Nephron (organoid): ENCODE results near the gene GREB1.

Source experiments
- H3K27ac Mint-ChIP-seq, 3 experiments: 2 replicates each; pipeline ENCODE4 v1.8.0; 2020; ENCODE audit warnings: mixed read lengths in 3 of 3, mild to moderate bottlenecking in 2 of 3, moderate library complexity in 1 of 3
- H3K27me3 Mint-ChIP-seq: 2 replicates; pipeline ENCODE4 v1.8.0; 2021; ENCODE audit warnings: low read depth, mild to moderate bottlenecking, moderate library complexity, mixed read lengths
- H3K36me3 Mint-ChIP-seq: 2 replicates; pipeline ENCODE4 v1.8.0; 2020; ENCODE audit warnings: low read depth, mixed read lengths
- H3K4me1 Mint-ChIP-seq: 2 replicates; pipeline ENCODE4 v1.8.0; 2020; ENCODE audit warnings: mixed read lengths
- H3K4me3 Mint-ChIP-seq, 3 experiments: 2 replicates each; pipeline ENCODE4 v1.8.0; 2020; ENCODE audit warnings: mild to moderate bottlenecking in 3 of 3, mixed read lengths in 3 of 3, moderate library complexity in 2 of 3
- H3K9me3 Mint-ChIP-seq: 2 replicates; pipeline ENCODE4 v1.8.0; 2020; ENCODE audit warnings: mixed read lengths
- TF ChIP-seq, protein P1 (sequence below), 3 experiments: fragments of 200-600 bp; sonication (generic); IDR thresholded peaks; one replicate each; pipeline ENCODE4 v1.5.0; 2021; ENCODE audit warnings: antibody characterized with exemption in 3 of 3; ENCODE audit not compliant: unreplicated experiment in 3 of 3

GREB1 gene

DNA sequence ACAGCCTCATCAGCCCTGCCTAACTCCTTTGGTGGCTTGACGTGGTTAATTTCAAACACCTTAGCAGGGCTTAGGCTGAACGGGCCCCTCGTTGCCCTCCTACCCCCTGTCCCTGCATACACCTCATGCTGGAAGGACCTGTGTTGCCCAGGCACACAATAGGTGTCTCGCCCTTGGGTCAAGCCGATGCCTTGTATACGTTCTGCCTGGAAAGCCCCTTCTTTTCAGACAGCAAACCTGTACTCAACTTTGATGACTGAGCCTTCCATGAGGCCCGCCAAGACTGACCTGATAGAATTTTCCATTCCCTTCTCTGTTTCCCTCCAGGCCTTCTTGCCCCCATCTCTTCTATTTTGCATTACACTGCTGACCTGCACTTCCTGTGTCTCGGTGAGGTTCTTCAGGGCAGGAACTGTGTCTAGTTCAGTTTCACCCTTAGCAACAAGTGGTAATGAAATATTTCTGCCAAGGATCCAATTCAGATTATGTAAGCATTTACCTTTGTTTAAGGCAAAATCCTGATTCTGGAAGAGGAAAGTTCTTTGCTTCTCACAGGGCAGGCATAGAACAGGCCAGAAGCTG is 7.9 kb downstream of the GREB1 start:
- Mint-ChIP-seq H3K9me3 (no peaks in the 10 kb centered on the region), H3K4me3 (no peak overlapping the region), H3K27ac (no peak overlapping the region), H3K4me1 (peaks cover 27% of the 10 kb centered on the region), H3K36me3 (no peaks in the 10 kb centered on the region), H3K27me3 (peaks cover 16% of the 10 kb centered on the region)
- TF ChIP-seq, protein P1, sequence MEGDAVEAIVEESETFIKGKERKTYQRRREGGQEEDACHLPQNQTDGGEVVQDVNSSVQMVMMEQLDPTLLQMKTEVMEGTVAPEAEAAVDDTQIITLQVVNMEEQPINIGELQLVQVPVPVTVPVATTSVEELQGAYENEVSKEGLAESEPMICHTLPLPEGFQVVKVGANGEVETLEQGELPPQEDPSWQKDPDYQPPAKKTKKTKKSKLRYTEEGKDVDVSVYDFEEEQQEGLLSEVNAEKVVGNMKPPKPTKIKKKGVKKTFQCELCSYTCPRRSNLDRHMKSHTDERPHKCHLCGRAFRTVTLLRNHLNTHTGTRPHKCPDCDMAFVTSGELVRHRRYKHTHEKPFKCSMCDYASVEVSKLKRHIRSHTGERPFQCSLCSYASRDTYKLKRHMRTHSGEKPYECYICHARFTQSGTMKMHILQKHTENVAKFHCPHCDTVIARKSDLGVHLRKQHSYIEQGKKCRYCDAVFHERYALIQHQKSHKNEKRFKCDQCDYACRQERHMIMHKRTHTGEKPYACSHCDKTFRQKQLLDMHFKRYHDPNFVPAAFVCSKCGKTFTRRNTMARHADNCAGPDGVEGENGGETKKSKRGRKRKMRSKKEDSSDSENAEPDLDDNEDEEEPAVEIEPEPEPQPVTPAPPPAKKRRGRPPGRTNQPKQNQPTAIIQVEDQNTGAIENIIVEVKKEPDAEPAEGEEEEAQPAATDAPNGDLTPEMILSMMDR (IDR thresholded peaks at IDR 0.05; ENCODE audit: unreplicated experiment in 3 of 3) = no peak

DNA sequence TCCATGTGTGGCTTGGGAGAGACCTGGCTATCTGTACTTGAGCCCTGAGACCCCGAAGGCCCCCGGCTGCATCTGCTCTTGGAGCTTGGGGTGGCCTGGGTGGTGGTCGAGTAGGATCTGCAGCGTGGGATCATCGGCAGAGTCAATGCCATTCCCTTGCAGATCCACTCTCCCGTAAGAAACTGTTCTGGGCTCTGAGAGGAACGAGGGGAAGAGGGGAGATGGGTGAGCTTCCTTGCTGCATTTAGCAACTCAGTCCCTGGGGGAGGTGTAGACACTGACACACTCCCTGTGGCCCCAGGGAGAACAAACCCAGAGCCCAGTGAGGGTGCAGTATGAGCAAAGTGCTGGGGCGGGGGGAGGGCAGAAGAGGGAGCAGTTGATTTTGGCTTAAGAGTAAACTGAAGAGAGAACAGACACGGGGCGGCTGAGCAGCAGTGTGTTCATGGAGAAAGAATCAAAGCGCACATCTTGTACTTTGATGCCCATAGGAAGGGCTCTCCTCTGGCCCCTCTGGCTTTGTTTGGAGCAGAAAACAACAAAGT is 8.5 kb downstream of the GREB1 start:
- Mint-ChIP-seq H3K4me1 (peaks cover 27% of the 10 kb centered on the region), H3K9me3 (no peaks in the 10 kb centered on the region), H3K36me3 (no peaks in the 10 kb centered on the region), H3K27me3 (peaks cover 16% of the 10 kb centered on the region), H3K27ac (no peak overlapping the region), H3K4me3 (no peak overlapping the region)
- TF ChIP-seq, protein P1 (IDR thresholded peaks at IDR 0.05; ENCODE audit: unreplicated experiment in 3 of 3) = no peak

DNA sequence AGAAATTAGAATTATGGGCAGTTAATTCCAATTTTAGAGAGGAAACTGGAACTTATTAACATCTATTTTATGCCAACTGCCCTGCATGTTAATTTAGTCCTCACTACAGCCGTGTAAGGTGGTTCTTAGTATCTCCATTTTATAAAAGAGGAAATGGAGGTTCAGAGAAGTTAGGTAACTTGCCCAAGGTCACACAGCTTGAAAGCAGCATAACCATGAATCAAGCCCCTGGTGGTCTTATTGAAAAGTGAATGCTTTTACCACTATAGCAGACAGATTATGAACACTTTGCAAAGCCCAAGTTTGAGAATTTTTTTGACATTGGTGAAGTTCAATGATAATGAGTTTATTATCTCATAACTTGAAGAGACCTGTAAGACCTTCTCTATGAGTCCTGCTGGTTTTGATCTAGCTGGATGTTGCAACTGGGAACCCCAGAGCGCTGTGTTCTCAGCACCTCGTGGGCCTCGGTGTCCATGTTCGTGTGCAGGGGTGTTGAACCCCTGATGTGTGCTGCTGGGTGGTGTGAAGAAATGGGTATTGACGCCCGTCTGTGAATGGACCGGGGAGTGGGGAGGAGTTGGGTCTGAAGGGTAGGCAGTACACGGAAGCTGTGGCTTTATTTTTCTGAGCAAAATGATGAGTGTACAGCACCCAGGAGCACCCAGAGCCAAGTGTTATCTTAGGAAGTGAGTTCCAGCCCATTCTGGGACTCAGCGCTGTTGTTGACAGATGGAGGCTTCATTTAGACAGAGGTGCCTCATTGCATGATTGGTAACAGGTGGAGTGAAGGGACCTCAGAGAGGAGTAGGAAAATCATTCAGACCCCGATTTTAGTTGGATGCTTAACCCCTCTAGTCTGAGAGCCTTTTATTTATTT is 9.7 kb downstream of the GREB1 start:
- no peak overlapping the region for H3K4me3 Mint-ChIP-seq
- H3K27ac Mint-ChIP-seq = no peak overlapping the region
- TF ChIP-seq, protein P1 (IDR thresholded peaks at IDR 0.05; ENCODE audit: unreplicated experiment in 3 of 3) = no peak
- peaks cover 6% of the 10 kb centered on the region for H3K36me3 Mint-ChIP-seq
- peaks cover 27% of the 10 kb centered on the region for H3K4me1 Mint-ChIP-seq
- peaks cover 16% of the 10 kb centered on the region for H3K27me3 Mint-ChIP-seq
- H3K9me3 Mint-ChIP-seq = no peaks in the 10 kb centered on the region

DNA sequence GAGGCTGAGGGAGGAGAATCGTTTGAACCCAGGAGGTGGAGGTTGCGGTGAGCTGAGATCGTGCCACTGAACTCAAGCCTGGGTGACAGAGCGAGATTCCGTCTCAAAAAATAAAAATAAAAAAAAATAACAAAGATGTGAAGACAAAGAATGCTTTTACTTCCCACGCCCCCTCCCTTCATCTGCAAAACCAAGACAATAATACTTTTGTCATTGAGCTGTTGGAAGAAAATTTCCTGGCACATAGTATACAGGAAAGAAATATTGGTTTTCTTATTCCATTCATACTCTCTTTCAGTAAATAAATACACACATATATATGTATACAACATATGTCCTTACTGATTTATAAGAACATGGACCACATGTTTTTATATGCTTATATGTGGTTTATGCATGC is 12.2 kb downstream of the GREB1 start:
- Mint-ChIP-seq H3K4me3 (no peak overlapping the region), H3K27ac (no peak overlapping the region), H3K4me1 (peaks cover 10% of the 10 kb centered on the region), H3K9me3 (no peaks in the 10 kb centered on the region), H3K27me3 (peaks cover 11% of the 10 kb centered on the region), H3K36me3 (peaks cover 12% of the 10 kb centered on the region)
- TF ChIP-seq, protein P1 (IDR thresholded peaks at IDR 0.05; ENCODE audit: unreplicated experiment in 3 of 3) = no peak

DNA sequence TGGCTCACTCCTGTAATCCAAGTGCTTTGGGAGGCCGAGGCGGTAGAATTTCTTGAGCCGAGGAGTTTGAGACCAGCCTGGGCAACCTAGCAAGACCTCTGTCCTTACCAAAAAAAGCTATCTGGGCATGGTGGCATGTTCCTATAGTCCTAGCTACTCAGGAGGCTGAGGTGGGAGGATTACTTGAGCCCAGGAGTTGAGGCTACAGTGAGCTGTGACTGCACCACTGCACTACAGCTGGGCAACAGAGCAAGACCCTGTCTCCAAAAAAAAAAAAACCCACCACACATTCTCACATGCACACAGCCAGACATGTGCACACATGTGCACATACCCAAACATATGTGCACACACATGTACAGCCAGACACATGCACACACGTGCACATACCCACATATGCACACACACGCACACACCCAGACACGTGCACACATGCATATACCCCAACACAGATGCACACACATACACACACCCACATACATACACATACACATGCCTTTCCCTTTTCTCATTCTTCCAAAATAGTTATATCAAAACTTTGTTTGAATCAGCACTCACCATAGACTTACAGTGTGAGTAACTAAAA is 14.2 kb downstream of the GREB1 start:
- H3K9me3 Mint-ChIP-seq = no peaks in the 10 kb centered on the region
- H3K27ac Mint-ChIP-seq = no peak overlapping the region
- no peak overlapping the region for H3K4me3 Mint-ChIP-seq

More for the DNA sequence above, 14.2 kb downstream of the GREB1 start:
- Mint-ChIP-seq H3K4me1 (no peaks in the 10 kb centered on the region), H3K36me3 (peaks cover 12% of the 10 kb centered on the region), H3K27me3 (no peaks in the 10 kb centered on the region)
- TF ChIP-seq, protein P1 (IDR thresholded peaks at IDR 0.05; ENCODE audit: unreplicated experiment in 3 of 3) = no peak
